Effector CD4-positive, alpha-beta T cell (primary cell): ENCODE measurements around the gene CTF1.
"Not testable (repeated sequence)": the region's sequence is repeated elsewhere in the genome, so short reads cannot be mapped to it uniquely, and the experiment has no call there.

ENCODE experiments used
- DNase-seq: peaks from one replicate; pipeline ENCODE4 v3.0.0-alpha.2; 2020

Gene CTF1

GRCh38 chr16:30931068-30931650, 34.7 kb downstream of the CTF1 start:
- no peak for DNase-seq

- no peak for DNase-seq
These were observed 38.6 kb downstream of the CTF1 start for GRCh38 chr16:30934827-30935557.

- DNase-seq: no peak
These were observed 41.3 kb downstream of the CTF1 start for GRCh38 chr16:30937692-30938091.

GRCh38 chr16:30939571-30939970, 43.2 kb downstream of the CTF1 start:
- not testable (repeated sequence) for DNase-seq

GRCh38 chr16:30941600-30942425, 45.4 kb downstream of the CTF1 start:
- DNase-seq: peak; percentile 48

GRCh38 chr16:30942426-30942806, 46.0 kb downstream of the CTF1 start:
- DNase-seq: no peak

- DNase-seq: no peak
These were observed 47.9 kb downstream of the CTF1 start for GRCh38 chr16:30944352-30944751.

- no peak for DNase-seq
These were observed 50.5 kb downstream of the CTF1 start for GRCh38 chr16:30946671-30947540.

GRCh38 chr16:30947541-30947858, 51.1 kb downstream of the CTF1 start:
- no peak for DNase-seq

GRCh38 chr16:30947859-30948666, 51.6 kb downstream of the CTF1 start:
- DNase-seq: no peak

GRCh38 chr16:30948667-30949649, 52.5 kb downstream of the CTF1 start, which contains the start of gene ORAI3:
TSS of gene ORAI3 (plus strand) at chr16:30949068. CDS start at chr16:30949290, 222 bp downstream.
- DNase-seq: peak; percentile 29

- DNase-seq: no peak
These were observed 53.5 kb downstream of the CTF1 start for GRCh38 chr16:30949650-30950515.

GRCh38 chr16:30950516-30951065, 54.2 kb downstream of the CTF1 start:
- no peak for DNase-seq

GRCh38 chr16:30951193-30951592, 54.8 kb downstream of the CTF1 start:
- no peak for DNase-seq

- DNase-seq: no peak
These were observed 55.3 kb downstream of the CTF1 start for GRCh38 chr16:30951750-30952149.

GRCh38 chr16:30953111-30953510, 56.7 kb downstream of the CTF1 start:
- no peak for DNase-seq
